Activated CD4-positive, CD25-positive, alpha-beta regulatory T cell treated with anti-CD3 and anti-CD28 coated beads, Interleukin-2, amount 50 U/mL, for 72 hours (primary cell): ENCODE results near the gene PXN.
"Not testable (repeated sequence)": the region's sequence is repeated elsewhere in the genome, so short reads cannot be mapped to it uniquely, and the experiment has no call there.

Experiments used
- DNase-seq: peaks from one replicate; pipeline ENCODE4 v3.0.0; 2021

PXN gene

DNA sequence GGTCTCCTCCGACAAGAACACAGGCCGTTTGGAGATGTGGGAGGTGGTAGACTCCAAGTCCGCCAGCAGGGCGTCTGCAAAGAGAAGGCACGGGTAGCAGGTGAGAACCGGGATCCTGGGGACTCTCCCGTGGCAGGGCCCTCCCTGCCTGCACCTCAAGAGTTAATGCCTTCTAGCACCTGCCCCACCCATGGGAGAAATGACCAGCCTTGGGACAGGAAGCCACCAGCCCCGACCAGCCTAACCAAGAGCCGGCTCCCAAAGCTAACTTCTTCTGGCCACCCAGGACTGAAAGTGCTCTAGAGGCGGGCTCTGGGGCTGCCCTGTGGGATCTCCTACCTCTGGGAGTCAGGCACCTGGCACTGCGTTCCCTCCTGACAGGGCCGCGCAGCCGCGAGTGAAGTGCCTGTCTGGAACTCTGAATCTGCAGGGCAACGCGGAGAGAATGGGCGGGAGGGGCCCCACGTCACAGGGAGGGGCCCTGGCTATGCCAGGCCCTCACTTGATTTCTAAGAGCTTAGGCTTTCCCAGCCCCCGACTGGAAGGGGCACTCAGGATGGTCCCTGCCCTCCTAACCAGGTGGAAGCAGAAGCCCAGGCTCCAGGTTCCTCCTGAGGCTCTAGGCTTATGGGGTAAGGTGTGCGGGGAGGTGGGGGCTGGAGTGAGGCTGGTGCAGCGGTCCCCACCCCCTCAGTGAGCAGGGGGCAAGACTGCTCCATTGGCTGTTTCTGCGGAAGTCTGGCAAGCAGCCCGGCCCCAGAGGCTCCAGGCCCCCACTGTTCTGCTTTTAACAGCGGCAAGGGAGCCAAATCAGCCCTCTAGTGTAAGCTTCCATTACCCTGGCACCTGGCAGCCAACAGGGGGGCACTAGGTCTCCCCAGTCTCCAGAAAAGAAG, 41.0 kb downstream of the PXN start:
- DNase-seq: no peak

DNA sequence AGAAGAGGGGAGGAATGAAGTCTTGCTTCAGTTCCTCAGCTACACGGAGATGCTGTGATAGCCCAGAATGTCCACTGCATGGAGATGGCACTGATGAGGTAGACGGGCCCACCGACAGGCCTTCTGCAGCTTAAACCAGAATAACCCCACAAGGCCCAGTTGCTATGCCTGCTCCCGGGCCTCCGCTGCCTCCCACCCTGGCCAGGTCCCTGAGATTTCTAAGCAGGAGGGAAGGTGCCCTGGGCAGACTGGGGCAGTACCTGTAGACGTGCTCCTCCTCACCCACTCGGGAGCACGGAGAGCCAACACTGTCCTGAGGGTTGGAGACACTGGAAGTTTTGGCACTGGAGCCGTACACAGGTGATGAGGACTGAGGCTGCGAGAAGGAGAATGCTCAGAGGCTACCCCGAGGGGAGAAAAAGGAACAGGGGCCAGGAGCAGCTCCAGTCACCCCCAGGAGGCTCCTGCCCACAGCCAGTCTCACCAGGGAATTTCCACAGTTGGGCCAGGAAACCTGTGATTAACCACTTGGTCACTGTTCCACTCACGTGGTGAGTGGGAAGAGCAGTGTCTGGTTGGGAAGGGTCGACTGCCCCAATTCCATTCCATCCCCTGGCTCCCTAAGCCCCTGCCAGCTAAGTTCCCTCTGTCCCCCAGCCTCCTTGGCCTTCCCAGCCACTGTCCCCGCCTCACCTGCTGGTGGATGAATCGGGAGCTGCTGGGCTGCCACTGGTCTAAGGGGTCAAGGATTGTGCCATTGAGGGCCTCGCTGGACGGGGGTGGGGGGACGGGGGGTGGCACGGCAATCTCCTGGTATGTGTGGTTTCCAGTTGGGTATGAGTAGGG, 41.8 kb downstream of the PXN start:
- DNase-seq: no peak

DNA sequence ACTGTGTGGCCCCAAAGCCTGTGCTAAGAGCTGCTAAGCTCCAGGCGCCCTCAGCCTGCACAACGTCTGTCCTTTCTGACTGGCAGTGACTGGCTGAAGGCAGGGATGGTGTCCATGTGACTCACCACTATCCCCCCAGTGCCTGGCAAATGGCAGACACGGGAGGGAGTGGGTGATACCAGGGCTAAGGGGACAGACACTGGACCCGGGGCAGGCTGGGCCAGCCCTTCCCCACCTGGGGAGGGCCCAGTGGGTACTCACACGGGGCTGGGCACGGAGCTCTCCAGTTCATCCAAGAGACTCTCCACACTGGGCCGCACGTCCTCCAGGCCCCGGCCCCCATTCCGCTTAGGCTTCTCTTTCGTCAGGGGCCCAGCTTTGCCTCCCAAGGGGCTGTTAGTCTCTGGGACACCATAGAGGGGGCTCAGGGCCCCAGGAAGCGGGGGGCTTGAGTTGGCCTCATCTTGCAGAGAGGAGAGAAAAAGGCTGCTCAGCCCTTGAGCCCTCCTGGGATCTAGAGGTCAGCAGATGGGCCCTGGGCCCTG, 43.2 kb downstream of the PXN start:
- DNase-seq: no peak

DNA sequence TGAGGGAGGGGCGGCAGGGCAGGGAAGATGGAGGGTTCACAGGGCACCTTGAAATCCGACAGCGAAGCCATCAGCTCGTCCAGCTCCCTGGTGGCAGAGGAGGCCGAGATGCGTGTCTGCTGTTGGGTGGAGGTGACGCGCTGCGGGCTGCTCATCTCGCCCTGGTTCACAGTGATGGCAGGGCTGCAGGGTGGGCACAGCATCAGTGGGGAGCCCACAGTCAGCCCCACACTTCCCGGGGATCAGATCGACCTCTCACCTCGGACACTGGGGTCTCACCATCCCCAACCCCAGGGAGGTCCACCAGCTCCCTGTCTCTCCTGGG, 44.0 kb downstream of the PXN start:
- no peak for DNase-seq

DNA sequence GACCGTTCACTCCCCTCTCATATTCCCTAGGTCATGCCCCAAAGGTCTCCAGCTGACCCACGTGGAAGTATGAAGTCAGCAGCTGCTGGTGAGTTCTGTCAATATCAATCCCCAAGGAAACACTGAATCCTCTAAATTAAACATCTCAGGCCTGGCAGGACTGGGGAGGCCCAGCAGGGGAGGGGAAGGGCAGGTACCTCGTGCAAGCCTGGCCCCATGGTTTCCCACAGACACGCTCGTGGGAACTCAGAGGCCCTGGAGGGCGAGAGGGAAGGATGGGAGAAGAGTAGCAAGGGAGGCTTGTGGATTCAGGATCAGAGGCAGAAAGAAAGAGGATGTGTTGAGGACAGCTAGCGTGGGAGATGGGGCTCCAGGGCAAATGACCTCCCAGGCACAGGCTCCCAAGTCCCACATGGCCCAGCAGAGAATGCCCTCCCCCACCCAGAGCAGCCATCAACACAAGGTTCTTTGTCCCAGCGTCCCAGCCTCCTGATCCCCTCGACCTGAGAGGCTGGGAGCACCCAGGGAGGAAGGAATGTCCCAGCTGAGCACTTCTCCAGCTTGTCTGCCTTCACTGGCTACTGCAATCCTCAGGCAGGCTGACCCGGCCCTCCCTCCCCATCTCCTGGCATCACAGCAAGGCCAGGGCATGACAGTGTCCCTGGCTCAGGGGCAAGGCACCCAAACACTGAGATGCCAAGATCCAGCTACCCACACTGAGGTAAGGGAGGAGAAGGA, 44.5 kb downstream of the PXN start:
- DNase-seq: no peak

DNA sequence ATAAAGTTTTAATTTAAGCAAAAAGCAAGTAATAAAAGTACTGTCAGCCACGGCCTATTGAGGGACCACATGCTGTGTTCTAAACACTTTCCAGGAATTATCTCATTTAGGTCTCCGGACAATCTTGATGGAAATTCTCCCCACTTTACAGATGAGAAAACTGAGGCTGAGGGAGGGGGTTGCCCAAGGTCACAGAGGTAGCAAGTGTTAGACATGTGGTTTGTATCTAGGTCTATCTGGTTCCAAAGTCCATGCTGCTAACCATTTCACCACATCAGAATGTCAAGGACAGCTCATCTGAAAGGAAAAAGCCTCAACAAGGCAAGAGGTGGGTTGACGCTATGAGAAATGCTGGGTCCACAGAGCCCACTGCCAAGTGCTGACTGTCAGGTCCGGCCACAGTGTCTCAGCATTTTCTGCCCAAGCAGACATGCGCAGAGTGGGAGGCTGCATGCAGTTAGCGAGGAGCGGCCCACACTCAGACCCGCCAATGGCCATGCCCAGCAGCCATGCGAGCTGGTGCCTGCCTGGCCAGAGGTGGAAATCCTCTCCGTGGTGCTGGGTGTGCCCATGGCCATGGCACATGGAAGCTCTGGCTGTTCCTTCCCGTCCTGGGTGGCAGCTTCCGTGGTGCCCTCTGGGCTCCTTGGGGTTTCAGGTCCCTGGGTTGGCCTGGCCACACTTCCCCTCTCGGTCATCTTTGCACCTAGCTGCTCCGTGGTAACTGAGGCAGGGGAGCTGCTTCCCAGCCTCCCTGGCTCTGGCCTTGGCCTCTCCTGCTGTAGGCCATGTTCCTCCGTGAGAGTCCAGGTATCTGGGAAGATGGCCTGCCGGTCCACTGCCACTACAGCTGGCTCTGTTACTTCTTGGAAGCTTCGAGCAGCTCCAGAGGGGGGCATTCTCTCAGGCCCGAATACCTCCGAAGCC, 46.6 kb downstream of the PXN start:
- DNase-seq: no peak

DNA sequence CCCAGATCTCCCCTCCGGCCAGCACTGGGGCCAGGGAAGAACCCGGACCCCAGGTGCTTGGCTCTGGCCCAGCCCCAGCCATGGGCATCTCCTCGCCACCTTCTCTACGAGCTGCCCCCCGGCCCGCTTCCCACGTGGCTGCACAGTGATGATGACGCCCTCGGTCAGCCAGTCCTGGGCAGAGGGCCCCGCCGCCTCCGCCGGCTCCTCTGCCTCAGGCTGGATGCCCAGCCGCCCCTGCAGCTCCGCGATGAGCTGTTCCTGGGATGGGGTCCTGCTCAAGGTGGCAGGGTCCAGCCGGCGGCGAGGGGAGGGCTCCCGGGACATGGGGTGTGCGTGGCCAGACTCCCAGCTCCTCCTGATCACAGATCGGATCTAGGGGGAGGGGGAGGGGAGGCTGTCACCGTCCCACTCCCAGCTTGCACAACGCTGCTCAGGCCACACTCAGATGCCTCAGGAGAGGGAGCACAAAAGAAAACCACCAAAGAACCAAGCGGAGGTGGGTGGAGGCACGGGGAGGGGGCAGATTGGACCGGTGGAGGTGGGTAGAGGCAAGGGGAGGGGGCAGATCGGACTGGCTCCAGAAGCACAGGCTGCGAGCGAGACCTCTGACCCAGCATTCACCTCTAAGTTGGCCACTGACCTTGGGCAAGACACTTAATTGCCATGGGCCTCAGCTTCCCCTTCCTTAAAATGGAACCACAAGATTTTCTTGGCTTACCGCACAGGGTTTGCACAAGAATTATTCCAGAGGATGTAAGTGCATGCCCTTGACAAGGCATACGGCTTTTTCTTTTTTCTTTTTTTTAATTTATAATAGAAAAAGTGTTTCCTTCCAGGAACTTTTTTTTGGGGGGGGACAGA, 48.6 kb downstream of the PXN start:
- DNase-seq: no peak

DNA sequence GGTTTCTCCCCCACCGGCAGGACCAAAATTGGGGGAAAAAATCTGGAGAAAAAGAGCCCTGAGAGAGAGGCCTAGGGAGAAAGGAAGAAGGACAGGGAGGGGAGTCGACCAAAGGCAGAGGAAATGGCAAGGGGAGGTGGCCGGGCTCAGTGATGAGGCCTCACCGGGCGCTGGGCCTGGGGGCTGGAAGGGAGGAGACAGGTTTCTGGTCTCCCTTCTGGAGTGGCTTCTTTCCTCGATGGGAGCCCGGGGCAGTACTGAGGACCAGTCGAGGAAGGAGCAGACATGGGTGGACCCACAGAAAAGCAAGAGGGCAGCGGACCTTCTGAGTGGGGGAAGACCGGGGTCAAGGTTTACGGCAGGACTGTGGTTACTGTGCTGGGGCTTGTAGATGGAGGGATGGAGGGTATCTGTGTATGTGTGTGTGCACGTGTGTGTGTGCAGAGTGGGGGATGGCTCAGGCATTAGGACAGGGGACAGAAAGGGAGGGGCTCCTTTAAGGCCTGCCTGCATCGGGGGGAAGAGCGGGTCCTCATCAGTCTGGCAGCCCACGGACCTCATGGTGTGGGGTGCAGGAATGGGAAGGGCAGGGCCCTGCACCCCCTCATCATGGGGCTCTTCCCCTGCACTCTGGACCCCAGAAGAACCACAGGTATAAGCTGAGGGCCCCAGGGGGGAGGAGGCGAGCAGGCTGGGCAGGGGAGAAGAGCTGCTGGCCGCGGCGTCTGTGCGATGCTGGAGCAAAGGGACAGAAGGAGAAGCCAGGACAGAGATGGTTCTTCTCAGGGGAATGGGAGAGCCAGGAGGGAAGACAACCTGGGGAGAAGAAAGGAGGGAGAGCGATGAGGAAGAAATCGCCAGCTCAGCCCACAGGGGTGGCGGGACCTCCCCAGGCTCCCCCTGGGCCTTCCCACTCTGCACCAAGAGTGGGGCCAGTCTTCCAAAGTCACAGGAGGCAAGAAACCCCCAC, 49.5 kb downstream of the PXN start:
- DNase-seq: no peak

DNA sequence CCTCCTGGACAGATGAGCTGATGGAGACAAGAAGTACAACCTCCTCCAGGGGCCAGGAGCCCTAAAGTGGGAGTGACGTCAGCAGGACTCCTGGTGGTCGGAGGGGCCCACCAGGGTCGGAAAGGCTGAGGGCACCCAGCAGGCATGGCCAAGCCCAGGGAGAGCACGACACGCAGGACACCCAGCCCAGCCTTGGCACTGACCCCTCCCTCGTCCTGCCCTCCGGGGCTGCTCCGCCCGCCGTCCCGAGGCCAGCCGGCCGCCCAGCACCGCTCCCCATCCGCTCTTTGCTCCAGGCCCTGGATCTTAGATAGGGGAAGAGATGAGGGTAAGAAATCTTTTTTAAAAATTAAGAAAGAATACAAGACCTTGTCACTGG, 50.2 kb downstream of the PXN start:
- no peak for DNase-seq

DNA sequence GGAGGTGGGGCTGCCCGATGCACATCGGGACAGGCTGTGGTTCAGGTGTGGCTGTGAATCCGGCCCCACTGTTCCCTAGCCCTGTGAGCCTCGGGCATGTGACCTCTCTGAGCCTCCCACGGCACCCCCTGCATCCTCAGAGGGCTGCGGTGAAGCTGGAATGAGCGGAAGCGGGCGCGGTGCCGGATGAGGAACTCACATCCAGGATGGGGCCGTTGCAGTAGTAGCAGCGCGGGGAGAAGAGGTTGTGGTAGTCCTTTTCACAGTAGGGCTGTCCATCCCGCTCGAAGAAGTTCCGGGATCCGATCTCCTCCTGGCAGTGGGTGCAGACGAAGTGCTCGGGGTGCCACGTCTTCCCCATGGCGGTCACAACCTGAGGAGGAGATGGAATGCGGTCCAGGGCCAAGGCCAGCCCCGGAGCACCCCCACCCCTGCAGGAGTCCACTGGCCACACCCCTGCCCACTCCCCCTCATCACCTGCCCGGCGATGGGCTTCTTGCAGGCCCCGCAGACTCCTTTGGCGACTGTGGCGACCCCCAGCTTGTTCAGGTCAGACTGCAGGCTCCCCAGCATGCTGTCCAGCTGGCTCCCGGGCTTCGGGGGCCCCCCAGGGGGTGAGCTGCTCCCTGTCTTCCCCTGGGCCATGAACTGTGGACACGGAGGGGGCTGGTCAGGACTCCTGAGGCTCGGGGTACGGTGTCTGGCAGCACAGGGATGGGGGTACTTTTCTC, 50.7 kb downstream of the PXN start:
- DNase-seq: no peak

DNA sequence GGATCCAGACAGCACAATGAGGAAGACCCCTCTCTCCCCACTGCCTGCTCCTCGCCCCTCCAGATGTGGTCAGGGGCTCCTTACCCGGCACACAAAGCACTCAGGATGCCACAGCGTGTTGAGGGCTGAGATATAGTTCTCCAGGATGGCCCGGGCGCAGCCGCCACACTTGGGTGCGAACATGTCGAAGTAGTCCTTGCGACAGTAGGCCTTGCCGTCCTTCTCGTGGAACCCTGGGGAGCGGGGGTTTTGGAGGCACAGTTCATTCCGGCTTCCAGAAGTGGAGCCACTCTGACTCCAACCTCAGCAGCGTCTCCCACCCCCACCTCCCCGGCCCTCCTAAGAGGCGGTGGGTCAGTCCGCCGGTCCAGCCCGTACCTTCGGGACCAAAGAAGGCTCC, 51.8 kb downstream of the PXN start:
- DNase-seq: no peak

DNA sequence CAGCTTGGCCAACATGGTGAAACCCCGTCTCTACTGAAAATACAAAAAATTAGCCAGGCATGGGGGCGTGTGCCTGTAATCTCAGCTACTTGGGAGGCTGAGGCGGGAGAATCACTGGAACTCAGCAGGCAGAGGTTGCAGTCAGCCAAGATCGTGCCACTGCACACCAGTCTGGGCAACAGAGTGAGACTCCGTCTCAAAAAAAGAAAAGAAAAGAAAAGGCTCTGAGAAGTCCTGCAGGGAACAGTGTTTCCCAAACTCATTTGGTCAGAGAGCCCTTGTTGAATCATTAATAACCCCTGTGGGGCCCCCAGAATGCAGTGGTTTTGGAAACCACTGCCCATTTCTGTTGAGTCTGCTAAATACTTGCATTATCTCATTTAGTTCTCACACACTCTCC, 52.3 kb downstream of the PXN start:
- DNase-seq: not testable (repeated sequence)

DNA sequence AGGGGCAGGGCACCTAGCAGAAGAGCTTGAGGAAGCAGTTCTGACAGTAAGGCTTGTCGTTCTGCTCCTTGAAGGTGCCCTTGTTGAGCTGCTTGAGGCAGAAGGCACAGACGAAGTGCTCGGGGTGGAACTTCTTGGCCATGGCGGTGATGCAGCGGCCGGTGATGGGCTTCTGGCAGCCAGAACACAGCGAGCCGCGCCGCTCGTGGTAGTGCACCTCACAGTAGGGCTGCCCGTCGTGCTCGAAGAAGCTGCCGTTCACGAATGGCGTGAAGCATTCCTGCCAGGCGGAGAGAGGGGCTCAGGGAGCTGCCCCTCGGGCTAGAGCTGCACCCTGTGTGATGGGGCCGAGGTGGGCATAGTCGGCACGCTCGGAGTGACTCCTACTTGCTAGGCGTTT, 53.2 kb downstream of the PXN start:
- no peak for DNase-seq

DNA sequence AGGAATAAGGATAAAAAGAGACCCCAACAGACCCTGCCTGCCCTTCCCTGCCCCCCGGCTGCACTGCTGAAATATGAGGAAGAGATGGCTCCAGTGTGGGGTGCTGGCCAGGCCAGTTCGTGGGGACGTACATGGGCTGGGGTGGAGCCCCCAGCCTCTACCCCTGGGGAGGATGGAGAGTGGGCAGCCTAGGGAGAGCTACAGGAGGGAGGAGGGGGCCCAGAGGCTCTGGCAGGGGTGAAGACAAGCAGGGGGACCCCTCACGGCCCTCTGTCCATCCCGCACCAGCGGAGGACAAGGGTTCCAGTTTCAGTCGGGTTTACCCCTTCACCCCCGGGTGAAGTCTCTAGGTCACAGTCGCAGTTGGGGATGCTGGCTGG, 53.6 kb downstream of the PXN start:
- DNase-seq: no peak

DNA sequence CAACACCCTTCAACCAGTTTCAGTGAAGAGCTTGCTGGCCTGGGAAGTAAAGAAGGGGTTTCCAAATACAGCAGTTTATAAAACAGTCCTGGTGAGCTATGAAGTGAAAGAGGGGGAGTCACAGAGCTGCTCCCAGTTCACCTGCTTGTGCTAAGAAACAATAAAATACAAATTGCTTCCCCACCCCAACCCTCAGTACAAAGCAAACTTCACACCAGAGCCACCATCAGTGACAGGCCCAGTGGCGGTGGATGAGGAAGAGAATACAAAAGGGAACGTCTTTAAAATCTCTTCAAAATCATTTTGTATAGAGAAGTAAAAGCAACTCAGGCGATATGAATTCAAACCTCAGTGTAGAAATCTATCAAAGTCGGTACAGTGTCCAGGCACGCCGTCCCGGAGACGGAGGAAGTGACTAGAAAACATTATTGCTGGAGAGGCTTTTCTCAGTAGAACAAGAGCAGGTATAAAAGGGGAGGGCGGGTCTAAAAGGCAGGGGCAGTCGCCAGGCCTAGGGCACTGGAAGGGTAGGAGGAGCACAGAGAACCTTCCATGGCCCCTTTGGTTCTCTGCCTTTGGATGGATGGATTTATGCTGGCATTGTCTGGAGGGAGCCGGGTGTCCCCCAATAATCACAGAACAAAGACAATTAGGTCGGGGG, 54.2 kb downstream of the PXN start:
- DNase-seq: no peak

DNA sequence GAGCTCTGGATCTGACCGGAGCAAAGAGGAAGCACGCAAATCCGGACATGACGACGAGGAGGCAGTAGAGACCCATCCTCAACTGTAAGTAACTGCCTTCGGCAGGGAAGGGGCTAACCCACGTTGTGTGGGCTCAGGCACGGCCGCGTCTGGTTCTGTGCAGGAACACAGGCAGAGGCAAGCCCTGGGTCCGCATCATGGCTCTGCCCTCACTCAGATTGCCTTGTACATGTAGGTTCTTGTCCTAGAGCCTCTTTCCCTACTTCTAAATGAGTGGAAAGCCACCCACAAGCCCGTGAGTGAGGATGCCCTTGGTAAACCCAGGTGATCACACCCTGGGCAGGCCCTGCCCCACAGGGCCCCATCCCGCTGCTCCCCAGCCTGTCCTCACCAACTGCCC, 55.7 kb downstream of the PXN start:
- DNase-seq: no peak

DNA sequence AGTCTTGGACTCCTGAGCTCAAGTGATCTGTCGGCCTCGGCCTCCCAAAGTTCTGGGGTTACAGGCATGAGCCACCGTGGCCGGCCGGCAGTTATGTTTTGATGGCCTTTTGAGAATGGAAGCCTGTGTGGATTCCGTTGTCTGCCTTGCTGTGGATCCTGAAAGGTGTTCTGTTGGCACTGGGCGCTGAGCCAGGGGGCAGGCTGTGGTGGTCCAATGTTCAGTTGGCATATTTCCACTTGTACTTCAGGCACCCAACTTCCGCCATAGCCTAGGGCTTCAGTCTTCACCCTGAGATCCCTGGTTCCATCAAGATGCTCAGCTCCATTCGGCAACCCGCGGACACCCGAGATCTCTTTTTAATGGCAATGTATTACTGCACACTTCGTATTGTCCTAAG, 58.3 kb downstream of the PXN start:
- no peak for DNase-seq

DNA sequence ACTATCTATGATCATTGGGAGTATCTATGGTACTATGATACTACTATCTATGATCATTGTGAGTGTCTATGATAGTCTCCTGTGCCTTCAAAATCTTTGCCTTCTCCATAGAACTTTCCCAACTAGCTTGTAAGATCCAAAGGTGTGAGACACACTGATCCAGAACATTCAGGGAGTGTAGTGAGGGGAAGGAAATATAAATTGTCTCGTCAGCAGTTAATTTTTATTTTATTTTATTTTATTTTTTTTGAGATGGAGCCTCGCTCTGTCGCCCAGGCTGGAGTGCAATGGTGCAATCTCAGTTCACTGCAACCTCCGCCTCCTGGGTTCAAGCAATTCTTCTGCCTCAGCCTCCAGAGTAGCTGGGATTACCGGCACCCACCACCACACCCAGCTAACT, 58.7 kb downstream of the PXN start:
- DNase-seq: not testable (repeated sequence)

DNA sequence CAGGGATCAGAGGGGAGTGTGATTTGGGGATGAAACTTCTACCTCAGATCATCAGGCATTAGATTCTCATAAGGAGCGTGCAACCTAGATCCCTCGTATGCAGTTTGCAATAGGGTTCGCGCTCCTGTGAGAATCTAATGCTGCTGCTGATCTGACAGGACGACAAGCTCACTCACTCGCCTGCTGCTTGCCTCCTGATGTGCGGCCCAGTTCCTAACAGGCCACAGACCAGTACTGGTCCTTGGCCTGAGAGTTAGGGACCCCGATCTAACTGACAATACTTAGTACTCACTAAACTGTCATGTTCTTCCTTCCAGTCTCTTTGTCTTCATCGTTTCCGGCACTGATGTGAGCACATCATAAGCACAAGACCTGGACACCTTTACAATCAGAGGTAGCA, 59.3 kb downstream of the PXN start:
- DNase-seq: no peak
